ENCODE measurements around the gene RNF38. TPM values are rescaled to one million over a fixed set of nuclear protein-coding genes. Genes with fewer than 3 reads are reported as not detected.

Gene RNF38
- total and polyA plus RNA-seq, 2 experiments from 2014 or later = 13.7 to 61.9 TPM

GRCh38 chr9:36445800-36446361 is 45.8 kb upstream of the RNF38 start:
- Histone ChIP-seq H3K27me3 (ENCODE audit: insufficient read depth) (no peaks in the 10 kb centered on the region), H3K4me2 (peak overlapping the region; percentile 56), H3F3A (replicated peaks; ENCODE audit: low read depth) (no peaks in the 10 kb centered on the region), H3K9me2 (ENCODE audit: insufficient read depth) (no peaks in the 10 kb centered on the region), H3K4me3 (peak overlapping the region; percentile 13; the same call in 1 of the 2 replicates), H3K4me1 (ENCODE audit: insufficient read depth) (peaks cover 55% of the 10 kb centered on the region), H3K27ac (ENCODE audit: low read depth) (peak overlapping the region; percentile 77), H2AFZ (no peak overlapping the region), H3K79me2 (replicated peaks; ENCODE audit: insufficient read depth) (peaks cover 100% of the 10 kb centered on the region), H3K36me3 (ENCODE audit: insufficient read depth) (no peaks in the 10 kb centered on the region), H4K20me1 (replicated peaks; ENCODE audit: insufficient read depth) (peaks cover 49% of the 10 kb centered on the region; the same call in 1 of the 2 replicates)
- H3K4me3 Mint-ChIP-seq = no peak overlapping the region
- TF ChIP-seq EZH2 (IDR thresholded peaks at IDR 0.05; ENCODE audit: low read depth, unreplicated experiment) (no peak), REST (IDR thresholded peaks at IDR 0.05; ENCODE audit: unreplicated experiment) (no peak), ZNF462 (CRISPR knock-in tag; IDR thresholded peaks at IDR 0.05) (no peak), ZNF331 (CRISPR knock-in tag; IDR thresholded peaks at IDR 0.05; ENCODE audit: low read depth) (no peak), JUNB (IDR thresholded peaks at IDR 0.05; ENCODE audit: unreplicated experiment) (no peak), ZNF114 (CRISPR knock-in tag; IDR thresholded peaks at IDR 0.05) (no peak), EZH2phosphoT487 (IDR thresholded peaks at IDR 0.05; ENCODE audit: unreplicated experiment) (no peak), CREB1 (CRISPR knock-in tag; IDR thresholded peaks at IDR 0.05; ENCODE audit: low read depth) (no peak), STAT1 (IDR thresholded peaks at IDR 0.05; ENCODE audit: unreplicated experiment) (no peak), NANOG (IDR thresholded peaks at IDR 0.05; ENCODE audit: borderline replicate concordance) (no peak)
- TF ChIP-seq, protein P1, sequence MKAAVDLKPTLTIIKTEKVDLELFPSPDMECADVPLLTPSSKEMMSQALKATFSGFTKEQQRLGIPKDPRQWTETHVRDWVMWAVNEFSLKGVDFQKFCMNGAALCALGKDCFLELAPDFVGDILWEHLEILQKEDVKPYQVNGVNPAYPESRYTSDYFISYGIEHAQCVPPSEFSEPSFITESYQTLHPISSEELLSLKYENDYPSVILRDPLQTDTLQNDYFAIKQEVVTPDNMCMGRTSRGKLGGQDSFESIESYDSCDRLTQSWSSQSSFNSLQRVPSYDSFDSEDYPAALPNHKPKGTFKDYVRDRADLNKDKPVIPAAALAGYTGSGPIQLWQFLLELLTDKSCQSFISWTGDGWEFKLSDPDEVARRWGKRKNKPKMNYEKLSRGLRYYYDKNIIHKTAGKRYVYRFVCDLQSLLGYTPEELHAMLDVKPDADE (IDR thresholded peaks at IDR 0.05) = no peak
- TF ChIP-seq, protein P2, sequence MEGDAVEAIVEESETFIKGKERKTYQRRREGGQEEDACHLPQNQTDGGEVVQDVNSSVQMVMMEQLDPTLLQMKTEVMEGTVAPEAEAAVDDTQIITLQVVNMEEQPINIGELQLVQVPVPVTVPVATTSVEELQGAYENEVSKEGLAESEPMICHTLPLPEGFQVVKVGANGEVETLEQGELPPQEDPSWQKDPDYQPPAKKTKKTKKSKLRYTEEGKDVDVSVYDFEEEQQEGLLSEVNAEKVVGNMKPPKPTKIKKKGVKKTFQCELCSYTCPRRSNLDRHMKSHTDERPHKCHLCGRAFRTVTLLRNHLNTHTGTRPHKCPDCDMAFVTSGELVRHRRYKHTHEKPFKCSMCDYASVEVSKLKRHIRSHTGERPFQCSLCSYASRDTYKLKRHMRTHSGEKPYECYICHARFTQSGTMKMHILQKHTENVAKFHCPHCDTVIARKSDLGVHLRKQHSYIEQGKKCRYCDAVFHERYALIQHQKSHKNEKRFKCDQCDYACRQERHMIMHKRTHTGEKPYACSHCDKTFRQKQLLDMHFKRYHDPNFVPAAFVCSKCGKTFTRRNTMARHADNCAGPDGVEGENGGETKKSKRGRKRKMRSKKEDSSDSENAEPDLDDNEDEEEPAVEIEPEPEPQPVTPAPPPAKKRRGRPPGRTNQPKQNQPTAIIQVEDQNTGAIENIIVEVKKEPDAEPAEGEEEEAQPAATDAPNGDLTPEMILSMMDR (conservative IDR thresholded peaks at IDR 0.05; ENCODE audit: low read depth in 2 of 2) = no peak
- H3K27me3 Mint-ChIP-seq (ENCODE audit: insufficient read depth, low read depth, poor library complexity) = no peaks in the 10 kb centered on the region
- H3K4me1 Mint-ChIP-seq = peaks cover 37% of the 10 kb centered on the region
- peaks cover 4% of the 10 kb centered on the region; the same call in 2 of the 3 replicates for H3K36me3 Mint-ChIP-seq (ENCODE audit: low read depth)
- peak; percentile 55 for ATAC-seq
- DNase-seq (ENCODE audit: low spot score) = peak; percentile 52
- H3K9me3 Mint-ChIP-seq = no peaks in the 10 kb centered on the region
- peak overlapping the region; percentile 38; the same call in 1 of the 2 replicates for H3K27ac Mint-ChIP-seq

All from GM23338 (cell line).